ENCODE measurements around the gene TLR9. TPM values are rescaled to one million over a fixed set of nuclear protein-coding genes. Genes with fewer than 3 reads are reported as not detected.

Gene TLR9
- total and polyA plus RNA-seq, 9 of the 15 experiments (the other 6 are each of a cell fraction or from before 2014, with no cell fraction given) = not detected

GRCh38 chr3:52240059-52240885 is 14.8 kb upstream of the TLR9 start (continued):
- TF ChIP-seq ASH1L (IDR thresholded peaks at IDR 0.05; ENCODE audit: borderline replicate concordance, low read depth, partially characterized antibody) (no peak), ETS1 (conservative IDR thresholded peaks at IDR 0.05; ENCODE audit: control insufficient read depth, low read depth, low read length) (no peak), ELF1 (tag; IDR thresholded peaks at IDR 0.05) (peak; percentile 29; the same call in 1 of the 2 replicates), ZNF121 (CRISPR knock-in tag; conservative IDR thresholded peaks at IDR 0.05) (no peak), NR4A1 (CRISPR knock-in tag; IDR thresholded peaks at IDR 0.05) (no peak), NR4A1 (tag; IDR thresholded peaks at IDR 0.05) (peak; percentile 26; the same call in 1 of the 2 replicates), MBD2 (IDR thresholded peaks at IDR 0.05; ENCODE audit: borderline replicate concordance, low read depth) (no peak), SNAPC5 (CRISPR knock-in tag; IDR thresholded peaks at IDR 0.05) (no peak), ZBTB34 (CRISPR knock-in tag; IDR thresholded peaks at IDR 0.05) (no peak), SETDB1 (IDR thresholded peaks at IDR 0.05; ENCODE audit: low read length) (no peak), KDM4B (IDR thresholded peaks at IDR 0.05; ENCODE audit: borderline replicate concordance in 2 of 2, low read depth in 1 of 2) (no peak), SOX6 (IDR thresholded peaks at IDR 0.05) (0 out of 2 replicates have a peak, but pooled peaks have one; percentile 26), SMARCA4 (IDR thresholded peaks at IDR 0.05) (0 out of 2 replicates have a peak, but pooled peaks have one; percentile 20), TFAP4 (CRISPR knock-in tag; IDR thresholded peaks at IDR 0.05; ENCODE audit: borderline replicate concordance) (peak; percentile 67; the same call in 1 of the 2 replicates), POLR2AphosphoS2 (IDR thresholded peaks at IDR 0.05; ENCODE audit: low read length) (peak; percentile 48; the same call in 1 of the 2 replicates), NR3C1 (CRISPR knock-in tag; IDR thresholded peaks at IDR 0.05) (no peak), ATF6 (CRISPR knock-in tag; IDR thresholded peaks at IDR 0.05) (no peak), PURB (CRISPR knock-in tag; IDR thresholded peaks at IDR 0.05; ENCODE audit: low read depth) (no peak), MCM2 (IDR thresholded peaks at IDR 0.05; ENCODE audit: low read depth) (no peak), TBL1XR1 (IDR thresholded peaks at IDR 0.05; ENCODE audit: low read length in 2 of 2) (no peak), RBBP5 (IDR thresholded peaks at IDR 0.05; ENCODE audit: borderline replicate concordance, insufficient read depth, low read length, poor library complexity, severe bottlenecking) (no peak), RBM34 (IDR thresholded peaks at IDR 0.05; ENCODE audit: borderline replicate concordance, insufficient read depth, low read length) (no peak)

All from K562 (cell line).